Neuronal stem cell (in vitro differentiated cells): ENCODE measurements around the gene KRTAP10-2.
A peak's percentile ranks its signal among the peaks of the same experiment; 100 is the strongest.

Experiments
- DNase-seq: peaks from one replicate; pipeline ENCODE4 v3.0.0-alpha.2; 2013; ENCODE audit warnings: low spot score
- H2AFZ ChIP-seq: one replicate; pipeline ENCODE4 v1.6.1; 2013; ENCODE audit warnings: mild to moderate bottlenecking, low read length, inconsistent platforms
- H2AK5ac ChIP-seq: 2 replicates; pipeline ENCODE4 v1.6.1; 2013; ENCODE audit warnings: low read depth, mild to moderate bottlenecking, inconsistent platforms, low read length, moderate library complexity, mixed read lengths
- H2BK120ac ChIP-seq: 2 replicates; pipeline ENCODE4 v1.6.1; 2013; ENCODE audit warnings: low read depth, mild to moderate bottlenecking, inconsistent platforms, low read length, moderate library complexity, mixed read lengths
- H2BK12ac ChIP-seq: one replicate; pipeline ENCODE4 v1.6.1; 2013; ENCODE audit warnings: low read length, inconsistent platforms
- H2BK15ac ChIP-seq: 2 replicates; pipeline ENCODE4 v1.6.1; 2013; ENCODE audit warnings: mild to moderate bottlenecking, low read length, inconsistent platforms, mixed read lengths
- H2BK5ac ChIP-seq: one replicate; pipeline ENCODE4 v1.6.1; 2013; ENCODE audit warnings: inconsistent platforms, mild to moderate bottlenecking, low read length, moderate library complexity
- H3K14ac ChIP-seq: one replicate; pipeline ENCODE4 v1.6.1; 2013; ENCODE audit warnings: low read length, inconsistent platforms
- H3K18ac ChIP-seq: 2 replicates; pipeline ENCODE4 v1.6.1; 2013; ENCODE audit warnings: low read length, inconsistent platforms
- H3K23ac ChIP-seq: 2 replicates; pipeline ENCODE4 v1.6.1; 2013; ENCODE audit warnings: low read depth, mild to moderate bottlenecking, mixed read lengths, low read length, inconsistent platforms; ENCODE audit not compliant: poor library complexity
- H3K27ac ChIP-seq: replicated peaks from 3 replicates; pipeline ENCODE4 v1.5.1; 2013; ENCODE audit warnings: low read length, inconsistent platforms
- H3K27me3 ChIP-seq, 3 experiments: 2 replicates each; pipeline ENCODE4 v1.6.1; 2013; ENCODE audit warnings: low read length in 3 of 3, mild to moderate bottlenecking in 2 of 3, inconsistent platforms in 1 of 3, low read depth in 1 of 3, mixed read lengths in 1 of 3, moderate library complexity in 1 of 3; ENCODE audit not compliant: control insufficient read depth in 3 of 3, insufficient read depth in 3 of 3
- H3K36me3 ChIP-seq, 2 donors: replicated peaks in 1 of 2; 2 replicates each; pipeline ENCODE4 v1.6.1; 2013; ENCODE audit warnings: low read length in 2 of 2; ENCODE audit not compliant: control insufficient read depth in 2 of 2, insufficient read depth in 2 of 2
- H3K4ac ChIP-seq: 2 replicates; pipeline ENCODE4 v1.6.1; 2013; ENCODE audit warnings: inconsistent platforms, mild to moderate bottlenecking, low read length, moderate library complexity
- H3K4me1 ChIP-seq, 2 donors: 1 replicate in 1 of 2; 2 replicates in 1 of 2; pipeline ENCODE4 v1.6.1; 2013; ENCODE audit warnings: low read length in 2 of 2, low read depth in 1 of 2; ENCODE audit not compliant: control insufficient read depth in 2 of 2, insufficient read depth in 1 of 2
- H3K4me2 ChIP-seq: one replicate; pipeline ENCODE4 v1.6.1; 2013; ENCODE audit warnings: mild to moderate bottlenecking, low read length, inconsistent platforms; ENCODE audit not compliant: insufficient read depth, poor library complexity, severe bottlenecking
- H3K4me3 ChIP-seq, 2 donors: 2 replicates each; pipeline ENCODE4 v1.5.1; 2013; ENCODE audit warnings: low read length in 2 of 2, mild to moderate bottlenecking in 2 of 2, inconsistent platforms in 1 of 2, moderate library complexity in 1 of 2
- H3K79me1 ChIP-seq: one replicate; pipeline ENCODE4 v1.6.1; 2013; ENCODE audit warnings: low read depth, mild to moderate bottlenecking, inconsistent platforms, low read length, moderate library complexity
- H3K9ac ChIP-seq: one replicate; pipeline ENCODE4 v1.6.1; 2013; ENCODE audit warnings: mild to moderate bottlenecking, low read depth, low read length, inconsistent platforms; ENCODE audit not compliant: poor library complexity
- H3K9me3 ChIP-seq, 2 donors: replicated peaks in 1 of 2; 2 replicates each; pipeline versions ENCODE3 to v1.6.1; 2013; ENCODE audit warnings: low read length in 2 of 2, mild to moderate bottlenecking in 2 of 2, inconsistent platforms in 1 of 2, low read depth in 1 of 2, mixed read lengths in 1 of 2, moderate library complexity in 1 of 2; ENCODE audit not compliant: control insufficient read depth in 2 of 2, insufficient read depth in 1 of 2
- H4K8ac ChIP-seq: one replicate; pipeline ENCODE4 v1.6.1; 2013; ENCODE audit warnings: low read depth, mild to moderate bottlenecking, inconsistent platforms, low read length, moderate library complexity
- H4K91ac ChIP-seq: one replicate; pipeline ENCODE4 v1.6.1; 2013; ENCODE audit warnings: low read length, low read depth, mild to moderate bottlenecking, inconsistent platforms; ENCODE audit not compliant: poor library complexity
- WGBS, 2 donors: extraction: QIAGEN DNeasy Blood & Tissue Kit; methylation state at CpG; one replicate each; pipeline ENCODE4 v1.1.7; 2013; ENCODE audit warnings: missing lambda C conversion rate in 2 of 2, mixed read lengths in 1 of 2; ENCODE audit not compliant: insufficient read length in 2 of 2, insufficient replicate concordance in 1 of 2; ENCODE audit errors: extremely low coverage in 2 of 2; 5-methylcytosine and 5-hydroxymethylcytosine counted together

Gene KRTAP10-2

GRCh38 chr21:44513389-44514217 is 37.7 kb downstream of the KRTAP10-2 start:
- Histone ChIP-seq H3K4ac (no peak overlapping the region), H3K14ac (no peak overlapping the region), H3K27ac (no peak overlapping the region), H3K9ac (no peak overlapping the region), H2BK5ac (no peak overlapping the region), H3K4me3 (no peak overlapping the region), H3K18ac (peak overlapping the region; percentile 7), H3K36me3 (peaks cover 0 to 6% of the 10 kb centered on the region in 2 donors), H2AFZ (no peak overlapping the region), H3K79me1 (peaks cover 6% of the 10 kb centered on the region), H4K91ac (no peak overlapping the region), H3K9me3 (peaks cover 0 to 3% of the 10 kb centered on the region in 2 donors), H2BK15ac (peak overlapping the region; percentile 82), H3K4me1 (peaks cover 0 to 6% of the 10 kb centered on the region in 2 donors), H2AK5ac (peak overlapping the region; percentile 35), H3K27me3 (no peaks in the 10 kb centered on the region), H3K23ac (no peak overlapping the region), H2BK12ac (no peak overlapping the region), H2BK120ac (no peak overlapping the region), H4K8ac (no peak overlapping the region), H3K4me2 (no peak overlapping the region)
- DNase-seq: no peak
- WGBS, 2 donors: no CpG with 5 or more reads among the region's 15 CpGs

GRCh38 chr21:44512496-44513388 is 38.6 kb downstream of the KRTAP10-2 start:
- no CpG with 5 or more reads among the region's 21 CpGs for WGBS, 2 donors
- Histone ChIP-seq H3K9ac (no peak overlapping the region), H2BK12ac (no peak overlapping the region), H2AFZ (no peak overlapping the region), H3K27ac (no peak overlapping the region), H3K36me3 (peaks cover 0 to 6% of the 10 kb centered on the region in 2 donors), H3K4ac (no peak overlapping the region), H3K23ac (peak overlapping the region; percentile 50), H3K4me1 (peaks cover 0 to 6% of the 10 kb centered on the region in 2 donors), H2AK5ac (peak overlapping the region; percentile 81), H2BK5ac (no peak overlapping the region), H3K79me1 (peaks cover 6% of the 10 kb centered on the region), H4K8ac (peak overlapping the region; percentile 1), H4K91ac (no peak overlapping the region), H2BK15ac (peak overlapping the region; percentile 65), H2BK120ac (peak overlapping the region; percentile 42), H3K27me3 (no peaks in the 10 kb centered on the region), H3K4me3 (no peak overlapping the region), H3K18ac (no peak overlapping the region), H3K9me3 (peaks cover 0 to 3% of the 10 kb centered on the region in 2 donors), H3K14ac (no peak overlapping the region), H3K4me2 (no peak overlapping the region)
- DNase-seq: no peak

DNA sequence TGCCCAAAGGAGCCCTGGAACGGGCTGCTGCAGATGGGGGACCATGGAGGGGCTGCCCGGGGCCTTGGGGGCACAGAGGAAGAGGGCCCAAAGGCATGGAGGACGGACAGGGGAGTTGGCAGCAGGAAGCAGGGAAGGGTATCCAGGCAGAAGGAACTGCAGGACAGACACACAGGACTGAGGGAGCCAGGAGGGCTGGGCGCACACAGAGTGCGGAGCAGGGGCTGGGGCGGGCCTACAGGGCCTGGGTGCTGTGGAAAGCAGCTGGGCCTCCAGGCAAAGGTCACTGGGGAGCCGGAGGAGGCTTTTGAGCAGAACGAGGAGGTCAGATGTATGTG is 39.4 kb downstream of the KRTAP10-2 start:
- Histone ChIP-seq H3K9ac (no peak overlapping the region), H2AFZ (no peak overlapping the region), H3K4me2 (no peak overlapping the region), H4K91ac (no peak overlapping the region), H3K27me3 (no peaks in the 10 kb centered on the region), H2BK12ac (no peak overlapping the region), H2BK5ac (no peak overlapping the region), H3K27ac (no peak overlapping the region), H3K4ac (peak overlapping the region; percentile 41), H3K9me3 (peaks cover 0 to 3% of the 10 kb centered on the region in 2 donors), H2AK5ac (peak overlapping the region; percentile 81), H4K8ac (no peak overlapping the region), H3K18ac (peak overlapping the region; percentile 8), H3K4me1 (peaks cover 0 to 6% of the 10 kb centered on the region in 2 donors), H3K79me1 (peaks cover 6% of the 10 kb centered on the region), H3K23ac (no peak overlapping the region), H2BK120ac (no peak overlapping the region), H3K4me3 (no peak overlapping the region), H3K36me3 (peaks cover 0 to 6% of the 10 kb centered on the region in 2 donors), H2BK15ac (no peak overlapping the region), H3K14ac (peak overlapping the region; percentile 17)
- WGBS, 2 donors: no CpG with 5 or more reads among the region's 8 CpGs
- DNase-seq: no peak
